ENCODE measurements around the gene SPATA45.

The SPATA45 gene

GRCh38 chr1:212828395-212828794, 19.1 kb downstream of the SPATA45 start:
- H3K36me3 ChIP-seq (ENCODE audit: control insufficient read depth, low read length): no peaks in the 10 kb centered on the region
- H3K27me3 ChIP-seq (ENCODE audit: control insufficient read depth, low read length): no peaks in the 10 kb centered on the region
- H3F3A ChIP-seq (ENCODE audit: control insufficient read depth, insufficient read depth): no peaks in the 10 kb centered on the region
- H3K4me1 ChIP-seq (ENCODE audit: control insufficient read depth, low read length): peaks cover 10% of the 10 kb centered on the region
- H3K79me2 ChIP-seq (ENCODE audit: control insufficient read depth, low read length): no peaks in the 10 kb centered on the region
- H3K27ac ChIP-seq (ENCODE audit: low read depth, low read length): no peak overlapping the region
- H3K9me2 ChIP-seq (replicated peaks; ENCODE audit: control insufficient read depth, low read length): no peaks in the 10 kb centered on the region
- H4K20me1 ChIP-seq (ENCODE audit: control insufficient read depth, insufficient read depth, low read depth, low read length): no peaks in the 10 kb centered on the region
- TF ChIP-seq CTCF (IDR thresholded peaks at IDR 0.05; ENCODE audit: low read depth, low read length, poor library complexity, severe bottlenecking) (no peak), EZH2phosphoT487 (IDR thresholded peaks at IDR 0.05; ENCODE audit: borderline replicate concordance, low read length) (no peak)
- peaks cover 15% of the 10 kb centered on the region; the same call in 1 of the 2 replicates for H3K9me3 ChIP-seq (ENCODE audit: control insufficient read depth, insufficient read depth, low read length)
- H3K4me2 ChIP-seq (ENCODE audit: low read length): no peak overlapping the region
- no peak overlapping the region for H3K4me3 ChIP-seq (ENCODE audit: low read length)

GRCh38 chr1:212827831-212828278, 19.6 kb downstream of the SPATA45 start:
- TF ChIP-seq CTCF (IDR thresholded peaks at IDR 0.05; ENCODE audit: low read depth, low read length, poor library complexity, severe bottlenecking): no peak
- no peak for TF ChIP-seq EZH2phosphoT487 (IDR thresholded peaks at IDR 0.05; ENCODE audit: borderline replicate concordance, low read length)
- no peaks in the 10 kb centered on the region for H4K20me1 ChIP-seq (ENCODE audit: control insufficient read depth, insufficient read depth, low read depth, low read length)
- H3K4me1 ChIP-seq (ENCODE audit: control insufficient read depth, low read length): peaks cover 10% of the 10 kb centered on the region
- H3K9me2 ChIP-seq (replicated peaks; ENCODE audit: control insufficient read depth, low read length): no peaks in the 10 kb centered on the region
- no peaks in the 10 kb centered on the region for H3K36me3 ChIP-seq (ENCODE audit: control insufficient read depth, low read length)
- no peak overlapping the region for H3K4me2 ChIP-seq (ENCODE audit: low read length)
- no peak overlapping the region for H3K27ac ChIP-seq (ENCODE audit: low read depth, low read length)
- H3K4me3 ChIP-seq (ENCODE audit: low read length): no peak overlapping the region
- H3F3A ChIP-seq (ENCODE audit: control insufficient read depth, insufficient read depth): no peaks in the 10 kb centered on the region
- H3K79me2 ChIP-seq (ENCODE audit: control insufficient read depth, low read length): no peaks in the 10 kb centered on the region
- no peaks in the 10 kb centered on the region for H3K27me3 ChIP-seq (ENCODE audit: control insufficient read depth, low read length)
- H3K9me3 ChIP-seq (ENCODE audit: control insufficient read depth, insufficient read depth, low read length): peaks cover 15% of the 10 kb centered on the region; the same call in 1 of the 2 replicates

GRCh38 chr1:212827171-212827776, 20.2 kb downstream of the SPATA45 start:
- Histone ChIP-seq H4K20me1 (ENCODE audit: control insufficient read depth, insufficient read depth, low read depth, low read length) (no peaks in the 10 kb centered on the region), H3K27ac (ENCODE audit: low read depth, low read length) (no peak overlapping the region), H3K36me3 (ENCODE audit: control insufficient read depth, low read length) (no peaks in the 10 kb centered on the region), H3K9me2 (replicated peaks; ENCODE audit: control insufficient read depth, low read length) (no peaks in the 10 kb centered on the region), H3K4me2 (ENCODE audit: low read length) (no peak overlapping the region), H3K27me3 (ENCODE audit: control insufficient read depth, low read length) (no peaks in the 10 kb centered on the region), H3K4me3 (ENCODE audit: low read length) (no peak overlapping the region), H3F3A (ENCODE audit: control insufficient read depth, insufficient read depth) (no peaks in the 10 kb centered on the region), H3K79me2 (ENCODE audit: control insufficient read depth, low read length) (no peaks in the 10 kb centered on the region), H3K4me1 (ENCODE audit: control insufficient read depth, low read length) (peaks cover 10% of the 10 kb centered on the region), H3K9me3 (ENCODE audit: control insufficient read depth, insufficient read depth, low read length) (peaks cover 15% of the 10 kb centered on the region; the same call in 1 of the 2 replicates)
- no peak for TF ChIP-seq CTCF (IDR thresholded peaks at IDR 0.05; ENCODE audit: low read depth, low read length, poor library complexity, severe bottlenecking)
- TF ChIP-seq EZH2phosphoT487 (IDR thresholded peaks at IDR 0.05; ENCODE audit: borderline replicate concordance, low read length): no peak
